Epithelial cell of proximal tubule (primary cell): Measurements from ENCODE around the gene BMP4. TPM values are rescaled to one million over a fixed set of nuclear protein-coding genes. Genes with fewer than 3 reads are reported as not detected.

Experiments
- DNase-seq: peaks from one replicate; pipeline ENCODE4 v3.0.0-alpha.2; 2011; ENCODE audit warnings: low read depth
- H3K4me3 ChIP-seq: 2 replicates; pipeline ENCODE4 v1.5.1; 2011; ENCODE audit warnings: low read depth, mild to moderate bottlenecking, low read length
- total RNA-seq: library from RNA; depleted of rRNA; stranded (reverse); fragments of >200 nt; gene quantifications from 2 replicates; pipeline ENCODE4 v1.2.3, GENCODE V29; 2015
- TF ChIP-seq, protein P1 (sequence below): conservative IDR thresholded peaks from 2 replicates; pipeline ENCODE4 v1.5.1; 2012; ENCODE audit warnings: low read depth, mild to moderate bottlenecking, low read length

BMP4 gene
- total RNA-seq, 1 donor from 2014 or later = 1.8 TPM

GRCh38 chr14:53950031-53950793 lies 6.4 kb downstream of the BMP4 start:
- no peak for DNase-seq
- TF ChIP-seq, protein P1, sequence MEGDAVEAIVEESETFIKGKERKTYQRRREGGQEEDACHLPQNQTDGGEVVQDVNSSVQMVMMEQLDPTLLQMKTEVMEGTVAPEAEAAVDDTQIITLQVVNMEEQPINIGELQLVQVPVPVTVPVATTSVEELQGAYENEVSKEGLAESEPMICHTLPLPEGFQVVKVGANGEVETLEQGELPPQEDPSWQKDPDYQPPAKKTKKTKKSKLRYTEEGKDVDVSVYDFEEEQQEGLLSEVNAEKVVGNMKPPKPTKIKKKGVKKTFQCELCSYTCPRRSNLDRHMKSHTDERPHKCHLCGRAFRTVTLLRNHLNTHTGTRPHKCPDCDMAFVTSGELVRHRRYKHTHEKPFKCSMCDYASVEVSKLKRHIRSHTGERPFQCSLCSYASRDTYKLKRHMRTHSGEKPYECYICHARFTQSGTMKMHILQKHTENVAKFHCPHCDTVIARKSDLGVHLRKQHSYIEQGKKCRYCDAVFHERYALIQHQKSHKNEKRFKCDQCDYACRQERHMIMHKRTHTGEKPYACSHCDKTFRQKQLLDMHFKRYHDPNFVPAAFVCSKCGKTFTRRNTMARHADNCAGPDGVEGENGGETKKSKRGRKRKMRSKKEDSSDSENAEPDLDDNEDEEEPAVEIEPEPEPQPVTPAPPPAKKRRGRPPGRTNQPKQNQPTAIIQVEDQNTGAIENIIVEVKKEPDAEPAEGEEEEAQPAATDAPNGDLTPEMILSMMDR = no peak
- H3K4me3 ChIP-seq = no peak overlapping the region

DNA sequence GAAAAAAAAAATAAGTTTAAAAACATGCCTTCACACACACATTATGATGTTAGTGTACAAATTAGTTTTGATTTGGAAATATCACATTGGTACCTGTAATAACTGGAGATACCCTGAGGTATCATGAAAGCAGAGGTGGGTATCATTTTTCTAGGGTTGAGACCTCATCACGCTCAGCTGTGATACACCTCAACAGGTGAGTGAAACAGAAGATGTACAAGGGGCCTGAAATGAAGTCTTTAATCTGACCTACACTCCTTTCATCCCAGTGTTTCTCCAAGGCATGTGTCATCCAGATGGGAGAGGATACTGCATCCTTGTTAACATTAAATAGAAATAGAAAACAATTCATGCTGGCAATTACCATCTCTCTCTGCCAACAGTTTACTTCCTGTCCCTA lies 7.4 kb downstream of the BMP4 start:
- DNase-seq = no peak
- TF ChIP-seq, protein P1 = no peak

DNA sequence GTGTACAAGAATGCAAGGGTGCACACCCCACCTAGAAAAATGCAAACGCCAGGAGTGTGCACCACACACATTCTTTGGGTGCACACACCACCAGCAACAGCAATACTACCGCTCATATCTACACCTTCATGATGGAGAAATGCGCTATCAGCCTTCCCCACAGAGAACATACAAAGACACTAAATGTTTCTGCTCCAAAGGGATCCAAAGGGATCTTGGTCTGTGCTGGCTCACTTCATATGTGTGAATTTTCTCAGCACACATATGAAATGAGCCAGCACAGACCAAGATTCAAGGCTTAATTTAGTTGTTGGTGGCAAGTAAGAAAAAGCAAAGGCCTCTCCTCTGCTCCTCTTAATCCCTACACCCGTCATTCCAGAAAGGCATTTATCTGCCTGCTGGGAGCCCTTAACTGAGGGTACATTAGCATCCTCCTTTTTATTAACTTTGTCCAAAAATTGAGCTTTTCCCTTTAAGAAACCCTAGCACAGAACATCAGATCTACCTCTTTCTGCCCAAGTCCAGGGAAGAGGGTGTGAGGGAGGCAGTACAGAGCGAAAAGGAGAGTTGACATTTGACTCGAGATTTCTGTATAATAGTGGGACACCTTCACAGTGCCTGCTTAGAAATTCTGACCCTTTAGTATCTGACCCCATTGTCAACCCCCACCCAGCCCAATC lies 8.3 kb downstream of the BMP4 start:
- TF ChIP-seq, protein P1 = no peak
- H3K4me3 ChIP-seq = no peak overlapping the region
- no peak for DNase-seq

More for the DNA sequence above, 7.4 kb downstream of the BMP4 start:
- no peak overlapping the region for H3K4me3 ChIP-seq

- no peak overlapping the region for H3K4me3 ChIP-seq
- TF ChIP-seq, protein P1 = no peak
- no peak for DNase-seq
Measured at GRCh38 chr14:53947452-53948204, 9.0 kb downstream of the BMP4 start.

GRCh38 chr14:53947094-53947445 lies 9.6 kb downstream of the BMP4 start:
- peak overlapping the region; percentile 48 for H3K4me3 ChIP-seq
- TF ChIP-seq, protein P1 = no peak
- no peak for DNase-seq

GRCh38 chr14:53946404-53947093 lies 10.1 kb downstream of the BMP4 start:
- TF ChIP-seq, protein P1 = peak; percentile 22
- H3K4me3 ChIP-seq = peak overlapping the region; percentile 48
- DNase-seq = no peak
